Heart left ventricle (tissue), 16 donors: ENCODE data around the gene ZSWIM4. TPM values are rescaled to one million over a fixed set of nuclear protein-coding genes. Genes with fewer than 3 reads are reported as not detected.

Experiments
- ATAC-seq, 4 donors: fragments of 200-7000 bp; cut with Tn5 transposase; one replicate each; pipeline ENCODE4 v1.9.1; 2020 to 2022; ENCODE audit warnings: moderate library complexity in 4 of 4, mild to moderate bottlenecking in 3 of 4, moderate number of reproducible peaks in 1 of 4
- DNase-seq, 5 donors: peaks; one replicate each; pipeline ENCODE4 v3.0.0-alpha.2; 2020
- H3K27ac ChIP-seq, 12 donors: fragments of 200-600 bp; sonication (generic) in 4 of 12; one replicate each; pipeline versions ENCODE4 v1.5.0 to v1.8.0; 2016 to 2022; ENCODE audit warnings: mild to moderate bottlenecking in 2 of 12
- H3K27me3 ChIP-seq, 9 donors: fragments of 200-600 bp; sonication (generic) in 2 of 9; one replicate each; pipeline versions ENCODE4 v1.5.1 to v1.8.0; 2016 to 2022; ENCODE audit warnings: mild to moderate bottlenecking in 3 of 9
- H3K36me3 ChIP-seq, 9 donors: fragments of 200-600 bp; sonication (generic) in 2 of 9; one replicate each; pipeline versions ENCODE4 v1.5.0 to v1.8.0; 2018 to 2022; ENCODE audit warnings: mild to moderate bottlenecking in 2 of 9
- H3K4me1 ChIP-seq, 12 donors: fragments of 200-600 bp; sonication (generic) in 4 of 12; one replicate each; pipeline versions ENCODE4 v1.5.0 to v1.8.0; 2016 to 2022; ENCODE audit warnings: mild to moderate bottlenecking in 3 of 12
- H3K4me3 ChIP-seq, 12 donors: fragments of 200-600 bp; sonication (generic) in 4 of 12; one replicate each; pipeline versions ENCODE4 v1.5.0 to v1.8.0; 2017 to 2022; ENCODE audit warnings: mild to moderate bottlenecking in 9 of 12, moderate library complexity in 4 of 12
- H3K9me3 ChIP-seq, 12 donors: fragments of 200-600 bp; sonication (generic) in 4 of 12; one replicate each; pipeline versions ENCODE4 v1.5.0 to v1.8.0; 2016 to 2022; ENCODE audit warnings: mild to moderate bottlenecking in 1 of 12
- CTCF ChIP-seq, 12 donors: fragments of 200-600 bp; sonication (generic) in 4 of 12; IDR thresholded peaks; one replicate each; pipeline versions ENCODE4 v1.5.0 to v1.8.0; 2018 to 2022; ENCODE audit warnings: antibody characterized with exemption in 12 of 12, mild to moderate bottlenecking in 5 of 12
- POLR2A ChIP-seq, 2 donors: fragments of 450-650 bp; IDR thresholded peaks; one replicate each; pipeline ENCODE4 v1.6.1; 2017; ENCODE audit warnings: antibody characterized with exemption in 2 of 2, mild to moderate bottlenecking in 2 of 2, moderate library complexity in 2 of 2
- WGBS, 4 donors: extraction: QIAGEN DNeasy Blood & Tissue Kit in 2 of 4; methylation state at CpG; one replicate each; pipeline versions ENCODE4 v1.1.5 to v1.1.7; 2013 to 2018; 5-methylcytosine and 5-hydroxymethylcytosine counted together
- intact Hi-C, 10 donors: fragments of 100-400 bp; cut with DNase I; formaldehyde crosslinking; loops; one replicate each; pipeline versions ENCODE4 v1.11.1 to v1.14.2; 2022
- polyA plus RNA-seq, 2 donors: library from polyadenylated mRNA; stranded (reverse); fragments of 200-250 nt; gene quantifications; one replicate each; pipeline ENCODE4 v1.2.3, GENCODE V29; 2013
- total RNA-seq, 9 donors: library from RNA; depleted of rRNA in 2 of 9; stranded (reverse); fragments of >200 nt in 2 of 9; fragmentation: NEBNext Ultra II Directional in 3 of 9; extraction: Animal tissue kit (Norgen Biotek cat#: 25700) in 3 of 9; gene quantifications; one replicate each; pipeline versions ENCODE4 v1.1.0 to v1.2.4, GENCODE V29; 2016 to 2023
- donor health status: ischemic (EF 13 %, LVEDD 7.1; RV severe dilation, severe dysfunction).
- donor health status: healthy with polysubstance abuse.
- donor health status: DM: no; HTN: yes; CAD: no.
- donor health status: DM: no; HTN: no; CAD: no.
- donor health status: ischemic (EF 25% LVEDD 6.9; RV normal size, moderate dysfunction).
- donor health status: ischemic (EF 25% LVEDD 5.7; RV mildly dilated, moderate dysfunction).
- donor health status: healthy.
- donor health status: DM: yes; HTN: yes; CAD: no.
- donor health status: ischemic (EF 35%, LVEDD 5.7; RV mildly dilated, moderate dysfunction).
- donor health status: nonischemic (EF 11% LVEDD 7.7; RV severe dilation, severe dysfunction).
- donor health status: DM: yes; HTN: yes; CAD: no.
- donor health status: PGD.
- donor health status: ischemic (EF 29% LVEDD 5.4; RV normal size, mild dysfunction).
- donor health status: nonischemic (EF 23%, LVEDD 6.1; RV moderate dilation, normal function).

ZSWIM4 gene
- total and polyA plus RNA-seq, 11 donors: 1.3 to 10.9 (median 3.3) TPM

GRCh38 chr19:13875824-13876223 lies 80.6 kb downstream of the ZSWIM4 start:
- TF ChIP-seq POLR2A (IDR thresholded peaks at IDR 0.05) (no peak), CTCF (IDR thresholded peaks at IDR 0.05) (no peak)
- Histone ChIP-seq H3K9me3 (no peaks in the 10 kb centered on the region), H3K36me3 (no peaks in the 10 kb centered on the region), H3K27me3 (no peaks in the 10 kb centered on the region), H3K4me1 (peaks cover 0 to 21% (median 13%) of the 10 kb centered on the region in 12 donors), H3K4me3 (no peak overlapping the region), H3K27ac (no peak overlapping the region)
- ATAC-seq (no peak), DNase-seq (no peak)
- intact Hi-C loops: loop anchor here in 3 of 10 donors (5.0 kb wide), 2 partner anchors 279 to 471 kb away; no protein-coding TSS in a partner anchor
- WGBS, 4 donors: 93 to 96% (median 95%) methylated on average over 5 of the region's 5 CpGs

GRCh38 chr19:13876834-13877233 lies 81.6 kb downstream of the ZSWIM4 start, which contains the start of gene NANOS3:
NANOS3 (plus strand) TSS chr19:13877134; CDS start chr19:13877249, 115 bp downstream.
- intact Hi-C loops: loop anchor here in 3 of 10 donors (5.0 kb wide), 2 partner anchors 280 to 470 kb away; no protein-coding TSS in a partner anchor
- WGBS, 4 donors: 47 to 70% (median 57%) methylated on average over 4 to 5 of the region's 5 CpGs
- no peak for DNase-seq
- TF ChIP-seq POLR2A (IDR thresholded peaks at IDR 0.05) (no peak), CTCF (IDR thresholded peaks at IDR 0.05) (no peak)
- H3K4me3 ChIP-seq: no peak within 1 kb of the TSS
- H3K4me1 ChIP-seq: peaks cover 0 to 30% (median 21%) of the 10 kb centered on the region in 12 donors
- H3K27ac ChIP-seq: no peak within 1 kb of the TSS
- no peaks in the 10 kb centered on the region for H3K27me3 ChIP-seq
- H3K9me3 ChIP-seq: no peaks in the 10 kb centered on the region
- no peak for ATAC-seq
- H3K36me3 ChIP-seq: no peaks in the 10 kb centered on the region

- Histone ChIP-seq H3K4me3 (no peak overlapping the region), H3K4me1 (peaks cover 0 to 31% (median 22%) of the 10 kb centered on the region in 12 donors), H3K36me3 (no peaks in the 10 kb centered on the region), H3K27me3 (no peaks in the 10 kb centered on the region), H3K27ac (no peak overlapping the region), H3K9me3 (no peaks in the 10 kb centered on the region)
- TF ChIP-seq CTCF (IDR thresholded peaks at IDR 0.05) (no peak), POLR2A (IDR thresholded peaks at IDR 0.05) (no peak)
- DNase-seq (no peak), ATAC-seq (no peak)
- 89 to 92% (median 91%) methylated on average over 18 to 27 of the region's 27 CpGs for WGBS, 4 donors
- intact Hi-C loops: loop anchor here in 3 of 10 donors (5.0 kb wide), 2 partner anchors 280 to 470 kb away; no protein-coding TSS in a partner anchor
Measured at GRCh38 chr19:13877303-13877702, 82.1 kb downstream of the ZSWIM4 start.

GRCh38 chr19:13880059-13881043 lies 85.1 kb downstream of the ZSWIM4 start:
- TF ChIP-seq CTCF (IDR thresholded peaks at IDR 0.05) (peak; percentile 99 to 100 (median 99)), POLR2A (IDR thresholded peaks at IDR 0.05) (peak in 1 of 2 donors; percentile 58)
- Histone ChIP-seq H3K4me3 (peak overlapping the region in 10 of 12 donors; percentile 13 to 47 (median 34)), H3K27ac (peak overlapping the region in 11 of 12 donors; percentile 29 to 83 (median 73))

More at GRCh38 chr19:13880059-13881043, 85.1 kb downstream of the ZSWIM4 start:
- DNase-seq: peak; percentile 97 to 99 (median 97)
- H3K9me3 ChIP-seq: no peaks in the 10 kb centered on the region
- no peaks in the 10 kb centered on the region for H3K36me3 ChIP-seq
- no peaks in the 10 kb centered on the region for H3K27me3 ChIP-seq
- peaks cover 0 to 35% (median 24%) of the 10 kb centered on the region in 12 donors for H3K4me1 ChIP-seq
- peak; percentile 94 to 98 (median 96) for ATAC-seq
- 8 to 11% (median 8%) methylated on average over 20 to 34 of the region's 34 CpGs for WGBS, 4 donors
- intact Hi-C loops: loop anchor here (1.0 to 10.0 kb wide), 14 partner anchors 72 to 464 kb away; partner anchors contain the start of genes MISP3 (in 6 of the 10), DCAF15 (in 4 of the 10) and ASF1B (in 1 of the 10)
